Astrocyte of the spinal cord (primary cell): Measurements from ENCODE around the gene SNPH.
"Not testable (repeated sequence)": the region's sequence is repeated elsewhere in the genome, so short reads cannot be mapped to it uniquely, and the experiment has no call there.

ENCODE experiments used
- DNase-seq: peaks from one replicate; pipeline ENCODE4 v3.0.0; 2011; ENCODE audit warnings: low read depth, low spot score
- H3K4me3 ChIP-seq: 2 replicates; pipeline ENCODE4 v1.5.1; 2011; ENCODE audit warnings: low read depth, mild to moderate bottlenecking, low read length, moderate library complexity
- in situ Hi-C: cut with HindIII; loops from 2 replicates; pipeline ENCODE4 v1.10.0; 2017; ENCODE audit warnings: low sequenced_read_pairs
- TF ChIP-seq, protein P1 (sequence below): IDR thresholded peaks from 2 replicates; pipeline ENCODE4 v1.5.1; 2012; ENCODE audit warnings: low read depth, mild to moderate bottlenecking, low read length, inconsistent platforms

Gene SNPH

GRCh38 chr20:1266167-1266973, at the start of gene SNPH:
Gene SNPH (plus strand): TSS chr20:1266294. CDS start chr20:1296240, 29,946 bp downstream.
- TF ChIP-seq, protein P1, sequence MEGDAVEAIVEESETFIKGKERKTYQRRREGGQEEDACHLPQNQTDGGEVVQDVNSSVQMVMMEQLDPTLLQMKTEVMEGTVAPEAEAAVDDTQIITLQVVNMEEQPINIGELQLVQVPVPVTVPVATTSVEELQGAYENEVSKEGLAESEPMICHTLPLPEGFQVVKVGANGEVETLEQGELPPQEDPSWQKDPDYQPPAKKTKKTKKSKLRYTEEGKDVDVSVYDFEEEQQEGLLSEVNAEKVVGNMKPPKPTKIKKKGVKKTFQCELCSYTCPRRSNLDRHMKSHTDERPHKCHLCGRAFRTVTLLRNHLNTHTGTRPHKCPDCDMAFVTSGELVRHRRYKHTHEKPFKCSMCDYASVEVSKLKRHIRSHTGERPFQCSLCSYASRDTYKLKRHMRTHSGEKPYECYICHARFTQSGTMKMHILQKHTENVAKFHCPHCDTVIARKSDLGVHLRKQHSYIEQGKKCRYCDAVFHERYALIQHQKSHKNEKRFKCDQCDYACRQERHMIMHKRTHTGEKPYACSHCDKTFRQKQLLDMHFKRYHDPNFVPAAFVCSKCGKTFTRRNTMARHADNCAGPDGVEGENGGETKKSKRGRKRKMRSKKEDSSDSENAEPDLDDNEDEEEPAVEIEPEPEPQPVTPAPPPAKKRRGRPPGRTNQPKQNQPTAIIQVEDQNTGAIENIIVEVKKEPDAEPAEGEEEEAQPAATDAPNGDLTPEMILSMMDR = no peak
- peak; percentile 81 for DNase-seq
- peak within 1 kb of the TSS; percentile 62 for H3K4me3 ChIP-seq
- in situ Hi-C loops = no loop called here

DNA sequence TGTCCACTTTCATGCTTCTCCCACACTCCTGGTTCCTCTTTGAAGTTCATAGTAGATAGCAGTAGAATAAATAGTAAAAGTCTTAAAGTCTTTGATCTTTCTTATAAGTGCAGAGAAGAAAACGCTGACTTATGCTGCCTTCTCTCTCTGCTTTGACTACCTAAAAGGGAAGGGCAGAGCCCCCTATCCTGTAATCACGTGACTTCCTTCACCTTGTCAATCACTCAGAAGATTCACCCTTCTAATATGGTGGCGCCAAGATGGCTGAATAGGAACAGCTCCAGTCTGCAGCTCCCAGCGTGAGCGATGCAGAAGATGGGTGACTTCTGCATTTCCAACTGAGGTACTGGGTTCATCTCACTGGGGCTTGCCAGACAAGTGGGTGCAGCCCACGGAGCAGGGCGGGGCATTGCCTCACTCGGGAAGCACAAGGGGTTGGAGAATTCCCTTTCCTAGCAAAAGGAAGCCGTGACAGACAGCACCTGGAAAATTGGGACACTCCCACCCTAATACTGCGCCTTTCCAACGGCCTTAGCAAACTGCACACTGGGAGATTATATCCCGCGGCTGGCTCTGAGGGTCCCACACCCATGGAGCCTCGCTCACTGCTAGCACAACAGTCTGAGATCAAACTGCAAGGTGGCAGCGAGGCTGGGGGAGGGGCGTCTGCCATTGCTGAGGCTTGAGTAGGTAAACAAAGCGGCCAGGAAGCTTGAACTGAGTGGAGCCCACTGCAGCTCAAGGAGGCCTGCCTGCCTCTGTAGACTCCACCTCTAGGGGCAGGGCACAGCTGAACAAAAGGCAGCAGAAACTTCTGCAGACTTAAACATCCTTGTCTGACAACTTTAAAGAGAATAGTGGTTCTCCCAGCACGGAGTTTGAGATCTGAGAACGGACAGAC, 49.3 kb upstream of the SNPH start:
- DNase-seq, in situ Hi-C loops, H3K4me3 ChIP-seq: not testable (repeated sequence)

- H3K4me3 ChIP-seq, DNase-seq, in situ Hi-C loops: not testable (repeated sequence)
These were observed 43.3 kb upstream of the SNPH start for GRCh38 chr20:1222750-1223149.

GRCh38 chr20:1224205-1224890, 41.7 kb upstream of the SNPH start:
- in situ Hi-C loops = no loop called here
- TF ChIP-seq, protein P1 = no peak
- DNase-seq = no peak

DNA sequence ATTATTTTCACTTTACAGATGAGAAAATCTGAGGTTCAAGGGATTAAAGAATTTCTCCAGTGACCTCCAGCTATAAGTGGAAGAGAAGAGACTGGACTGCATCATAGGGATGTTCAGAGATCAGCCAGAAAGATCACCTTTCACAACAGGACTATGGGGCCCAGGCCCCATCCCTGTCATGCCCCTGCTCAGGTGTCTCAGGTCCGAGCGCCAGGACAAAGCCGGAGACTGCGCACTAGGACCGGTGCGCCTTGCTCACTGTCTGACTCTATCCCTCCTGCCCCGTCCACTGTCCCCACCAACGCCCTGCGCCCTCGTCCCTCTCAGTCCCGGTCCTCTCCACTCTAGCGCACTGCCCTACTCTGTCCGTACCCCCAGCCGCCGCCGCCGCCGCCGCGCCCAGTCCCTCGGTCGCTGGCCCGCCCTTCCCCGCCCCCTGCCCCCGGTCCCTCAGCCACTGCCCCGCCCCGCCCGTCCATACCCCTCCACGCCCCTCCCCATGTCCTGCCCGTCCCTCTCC, 40.8 kb upstream of the SNPH start:
- peak overlapping the region; percentile 43 for H3K4me3 ChIP-seq
- no peak for DNase-seq
- TF ChIP-seq, protein P1 = no peak
- in situ Hi-C loops = no loop called here

More at GRCh38 chr20:1224205-1224890, 41.7 kb upstream of the SNPH start:
- no peak overlapping the region for H3K4me3 ChIP-seq

DNA sequence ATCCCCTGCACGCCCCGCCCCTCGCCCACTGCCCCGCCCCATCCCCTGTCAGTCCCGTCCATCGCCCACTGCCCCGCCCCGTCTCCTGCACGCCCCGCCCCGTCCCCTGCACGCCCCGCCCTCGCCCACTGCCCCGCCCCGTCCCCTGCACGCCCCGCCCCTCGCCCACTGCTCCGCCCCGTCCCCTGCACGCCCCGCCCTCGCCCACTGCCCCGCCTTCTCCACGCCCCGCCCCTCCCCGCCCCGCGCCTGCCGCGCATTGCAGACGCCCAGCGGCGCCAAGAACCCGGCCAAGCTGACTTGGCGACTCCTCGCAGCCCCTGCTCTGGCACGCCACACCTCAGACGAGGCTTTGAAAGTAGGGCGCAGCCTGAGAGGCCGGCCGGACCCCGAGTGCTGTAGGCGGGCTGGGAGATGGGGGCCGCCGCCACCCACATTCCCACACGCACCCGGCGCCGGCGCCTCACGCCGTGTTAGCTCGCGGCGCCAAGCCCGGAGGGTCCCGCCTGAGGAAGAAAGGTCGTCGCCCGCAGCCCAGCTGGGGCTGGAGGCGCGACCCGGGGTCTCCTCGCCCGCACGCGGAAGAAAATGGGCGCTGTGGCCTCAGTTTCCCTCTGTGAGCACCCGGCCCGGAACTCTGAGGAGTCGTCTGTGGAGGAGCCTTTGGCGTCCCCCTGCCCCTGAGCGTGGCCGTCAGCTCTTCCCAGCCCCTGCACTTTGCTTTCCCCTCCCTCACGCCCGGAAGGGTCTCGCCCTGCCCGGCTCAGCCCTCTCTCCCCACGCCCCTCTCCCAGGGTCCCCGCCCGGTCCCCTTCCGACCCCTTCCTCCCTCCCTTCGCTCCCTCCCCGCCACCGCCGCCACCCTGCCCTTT, 40.1 kb upstream of the SNPH start, which contains the start of gene RAD21L1:
RAD21L1 (plus strand) TSS at position 262 of the 872 bp plus-strand sequence. CDS start 2,410 bp downstream, outside the sequence.
- peak within 1 kb of the TSS; percentile 58 for H3K4me3 ChIP-seq
- TF ChIP-seq, protein P1 = no peak
- in situ Hi-C loops = no loop called here
- DNase-seq = peak; percentile 62
